HepG2 (cell line): Measurements from ENCODE around the gene TRAF3. TPM values are rescaled to one million over a fixed set of nuclear protein-coding genes. Genes with fewer than 3 reads are reported as not detected.

Experiments used
- ELF1 ChIP-seq: sonication (generic); formaldehyde crosslinking; IDR thresholded peaks from 2 replicates; pipeline ENCODE4 v1.4.0; 2020; ENCODE audit warnings: missing genetic modification reagents
- ERF ChIP-seq: IDR thresholded peaks from 2 replicates; pipeline ENCODE4 v1.6.1; 2018; ENCODE audit warnings: missing biosample characterization, missing genetic modification reagents
- FOSL2 ChIP-seq: sonication (generic); formaldehyde crosslinking; IDR thresholded peaks from 2 replicates; pipeline ENCODE4 v1.4.0; 2020; ENCODE audit warnings: missing genetic modification reagents
- FOXA3 ChIP-seq: IDR thresholded peaks from 2 replicates; pipeline ENCODE4 v1.6.1; 2016; ENCODE audit warnings: missing genetic modification reagents, missing compliant biosample characterization
- HNF4A ChIP-seq: sonication (generic); formaldehyde crosslinking; IDR thresholded peaks from 2 replicates; pipeline ENCODE4 v1.4.0; 2020; ENCODE audit warnings: missing genetic modification reagents
- KLF9 ChIP-seq: IDR thresholded peaks from 2 replicates; pipeline ENCODE4 v1.6.1; 2016; ENCODE audit warnings: low read depth
- NCOA2 ChIP-seq: sonication (generic); formaldehyde crosslinking; IDR thresholded peaks from 2 replicates; pipeline ENCODE4 v1.8.0; 2022; ENCODE audit warnings: inconsistent platforms
- RARG ChIP-seq: sonication (generic); formaldehyde crosslinking; IDR thresholded peaks from 2 replicates; pipeline ENCODE4 v1.4.0; 2020; ENCODE audit warnings: low read depth, mild to moderate bottlenecking, missing genetic modification reagents
- REST ChIP-seq, 2 experiments: IDR thresholded peaks; 2 replicates each; pipeline ENCODE4 v1.6.1; 2011 to 2012; ENCODE audit warnings: low read length in 2 of 2, borderline replicate concordance in 1 of 2, low read depth in 1 of 2, mild to moderate bottlenecking in 1 of 2, moderate library complexity in 1 of 2
- SMC3 ChIP-seq: IDR thresholded peaks from 2 replicates; pipeline ENCODE4 v1.6.1; 2011; ENCODE audit warnings: low read length, improper control_type of control experiment
- SYNCRIP ChIP-seq: fragments of 200-400 bp; formaldehyde crosslinking; IDR thresholded peaks from 2 replicates; pipeline ENCODE4 v1.6.1; 2018; ENCODE audit warnings: mild to moderate bottlenecking, low read depth, low read length; ENCODE audit not compliant: insufficient read depth
- TFAP4 ChIP-seq: sonication (generic); IDR thresholded peaks from 2 replicates; pipeline ENCODE4 v1.6.1; 2016; ENCODE audit warnings: low read depth, borderline replicate concordance
- THYN1 ChIP-seq: sonication (generic); formaldehyde crosslinking; IDR thresholded peaks from 2 replicates; pipeline ENCODE4 v1.8.1; 2023; ENCODE audit warnings: low read depth, mild to moderate bottlenecking, moderate library complexity, missing genetic modification reagents, borderline replicate concordance
- ZFX ChIP-seq: sonication (generic); formaldehyde crosslinking; IDR thresholded peaks from 2 replicates; pipeline ENCODE4 v1.4.0; 2020; ENCODE audit warnings: mild to moderate bottlenecking, low read depth, missing genetic modification reagents, moderate library complexity
- ZNF225 ChIP-seq: sonication (generic); formaldehyde crosslinking; IDR thresholded peaks from 2 replicates; pipeline ENCODE4 v1.4.0; 2020; ENCODE audit warnings: mild to moderate bottlenecking, missing genetic modification reagents
- ZNF430 ChIP-seq: sonication (generic); formaldehyde crosslinking; IDR thresholded peaks from 2 replicates; pipeline ENCODE4 v1.9.0; 2021; ENCODE audit warnings: mild to moderate bottlenecking, missing genetic modification reagents
- ZNF572 ChIP-seq: sonication (generic); formaldehyde crosslinking; IDR thresholded peaks from 2 replicates; pipeline ENCODE4 v1.5.1; 2020; ENCODE audit warnings: mild to moderate bottlenecking, missing genetic modification reagents
- ZNF629 ChIP-seq: sonication (generic); formaldehyde crosslinking; conservative IDR thresholded peaks from 2 replicates; pipeline ENCODE4 v1.5.0; 2020; ENCODE audit warnings: missing genetic modification reagents
- ZNF740 ChIP-seq: sonication (generic); formaldehyde crosslinking; IDR thresholded peaks from 2 replicates; pipeline ENCODE4 v1.4.0; 2020; ENCODE audit warnings: missing genetic modification reagents
- ZNF766 ChIP-seq: sonication (generic); formaldehyde crosslinking; IDR thresholded peaks from 2 replicates; pipeline ENCODE4 v1.5.0; 2020; ENCODE audit warnings: missing genetic modification reagents, borderline replicate concordance
- polyA plus RNA-seq, 8 experiments: library from polyadenylated mRNA; depleted of rRNA in 3 of 8; stranded (reverse) in 7 of 8; unstranded in 1 of 8; fragments of >200 nt; fragmentation: Illumina TruSeq in 4 of 8; extraction: Trizol in 4 of 8; gene quantifications; 2 replicates each; pipeline versions ENCODE4 v1.2.1 to v1.2.3, GENCODE V29; 2011 to 2016; ENCODE audit warnings: low read depth in 4 of 8, missing spikeins in 1 of 8, mixed read lengths in 1 of 8; ENCODE audit not compliant: insufficient read depth in 1 of 8
- total RNA-seq, 5 experiments: library from RNA; depleted of rRNA; stranded (reverse); fragments of >200 nt; fragmentation: Illumina TruSeq; extraction: Trizol; gene quantifications; 2 replicates each; pipeline ENCODE4 v1.2.3, GENCODE V29; 2016; ENCODE audit warnings: low read depth in 1 of 5
- TF ChIP-seq, protein P1 (sequence below): sonication (generic); formaldehyde crosslinking; IDR thresholded peaks from 2 replicates; pipeline ENCODE4 v1.4.0; 2020; ENCODE audit warnings: missing genetic modification reagents
- TF ChIP-seq, protein P2 (sequence below): sonication (generic); formaldehyde crosslinking; IDR thresholded peaks from 2 replicates; pipeline ENCODE4 v1.4.0; 2020; ENCODE audit warnings: missing genetic modification reagents

The TRAF3 gene
- total and polyA plus RNA-seq, 2 of the 13 experiments (the other 11 are each of a cell fraction or from before 2014, with no cell fraction given) = 6.9 to 12.2 TPM

GRCh38 chr14:102795060-102795925, 18.0 kb downstream of the TRAF3 start (continued):
- TF ChIP-seq REST (IDR thresholded peaks at IDR 0.05; ENCODE audit: borderline replicate concordance in 1 of 2, low read depth in 1 of 2, low read length in 2 of 2) = no peak
- TF ChIP-seq ZFX (CRISPR knock-in tag) = no peak
- TF ChIP-seq THYN1 (CRISPR knock-in tag) = no peak
- TF ChIP-seq, protein P1, sequence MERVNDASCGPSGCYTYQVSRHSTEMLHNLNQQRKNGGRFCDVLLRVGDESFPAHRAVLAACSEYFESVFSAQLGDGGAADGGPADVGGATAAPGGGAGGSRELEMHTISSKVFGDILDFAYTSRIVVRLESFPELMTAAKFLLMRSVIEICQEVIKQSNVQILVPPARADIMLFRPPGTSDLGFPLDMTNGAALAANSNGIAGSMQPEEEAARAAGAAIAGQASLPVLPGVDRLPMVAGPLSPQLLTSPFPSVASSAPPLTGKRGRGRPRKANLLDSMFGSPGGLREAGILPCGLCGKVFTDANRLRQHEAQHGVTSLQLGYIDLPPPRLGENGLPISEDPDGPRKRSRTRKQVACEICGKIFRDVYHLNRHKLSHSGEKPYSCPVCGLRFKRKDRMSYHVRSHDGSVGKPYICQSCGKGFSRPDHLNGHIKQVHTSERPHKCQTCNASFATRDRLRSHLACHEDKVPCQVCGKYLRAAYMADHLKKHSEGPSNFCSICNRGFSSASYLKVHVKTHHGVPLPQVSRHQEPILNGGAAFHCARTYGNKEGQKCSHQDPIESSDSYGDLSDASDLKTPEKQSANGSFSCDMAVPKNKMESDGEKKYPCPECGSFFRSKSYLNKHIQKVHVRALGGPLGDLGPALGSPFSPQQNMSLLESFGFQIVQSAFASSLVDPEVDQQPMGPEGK (CRISPR knock-in tag) = peak; percentile 48; the same call in 1 of the 2 replicates
- no peak for TF ChIP-seq SYNCRIP
- TF ChIP-seq ZNF572 (CRISPR knock-in tag) = no peak
- no peak for TF ChIP-seq ERF (CRISPR knock-in tag)
- no peak for TF ChIP-seq ZNF766 (CRISPR knock-in tag)
- no peak for TF ChIP-seq RARG
- peak; percentile 14; the same call in 1 of the 2 replicates for TF ChIP-seq SMC3
- TF ChIP-seq ZNF629 (CRISPR knock-in tag) = no peak
- peak; percentile 20; the same call in 1 of the 2 replicates for TF ChIP-seq NCOA2 (CRISPR knock-in tag)
- peak; percentile 98 for TF ChIP-seq TFAP4
- TF ChIP-seq FOSL2 (CRISPR knock-in tag) = peak; percentile 61
- TF ChIP-seq, protein P2, sequence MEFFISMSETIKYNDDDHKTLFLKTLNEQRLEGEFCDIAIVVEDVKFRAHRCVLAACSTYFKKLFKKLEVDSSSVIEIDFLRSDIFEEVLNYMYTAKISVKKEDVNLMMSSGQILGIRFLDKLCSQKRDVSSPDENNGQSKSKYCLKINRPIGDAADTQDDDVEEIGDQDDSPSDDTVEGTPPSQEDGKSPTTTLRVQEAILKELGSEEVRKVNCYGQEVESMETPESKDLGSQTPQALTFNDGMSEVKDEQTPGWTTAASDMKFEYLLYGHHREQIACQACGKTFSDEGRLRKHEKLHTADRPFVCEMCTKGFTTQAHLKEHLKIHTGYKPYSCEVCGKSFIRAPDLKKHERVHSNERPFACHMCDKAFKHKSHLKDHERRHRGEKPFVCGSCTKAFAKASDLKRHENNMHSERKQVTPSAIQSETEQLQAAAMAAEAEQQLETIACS = no peak
- peak; percentile 66; the same call in 1 of the 2 replicates for TF ChIP-seq FOXA3 (CRISPR knock-in tag)
- no peak for TF ChIP-seq KLF9
- no peak for TF ChIP-seq ZNF740 (CRISPR knock-in tag)
- no peak for TF ChIP-seq HNF4A
- TF ChIP-seq ZNF430 (CRISPR knock-in tag) = no peak
- TF ChIP-seq ELF1 (CRISPR knock-in tag) = peak; percentile 36; the same call in 1 of the 2 replicates
- TF ChIP-seq ZNF225 (CRISPR knock-in tag) = no peak
